Esophagus squamous epithelium (tissue), 4 donors: ENCODE measurements around the gene WAPL.

Experiments
- POLR2A ChIP-seq, 4 donors: fragments of 450-650 bp; IDR thresholded peaks; one replicate each; pipeline ENCODE4 v1.6.1; 2017; ENCODE audit warnings: antibody characterized with exemption in 4 of 4, mild to moderate bottlenecking in 4 of 4, moderate library complexity in 3 of 4
- TF ChIP-seq, protein P1 (sequence below), 6 experiments: fragments of 450-650 bp in 4 of 6; fragments of 200-600 bp in 2 of 6; sonication (generic) in 2 of 6; IDR thresholded peaks; one replicate each; pipeline ENCODE4 v1.5.1; 2016 to 2019; ENCODE audit warnings: antibody characterized with exemption in 6 of 6, mild to moderate bottlenecking in 4 of 6, moderate library complexity in 4 of 6

DNA sequence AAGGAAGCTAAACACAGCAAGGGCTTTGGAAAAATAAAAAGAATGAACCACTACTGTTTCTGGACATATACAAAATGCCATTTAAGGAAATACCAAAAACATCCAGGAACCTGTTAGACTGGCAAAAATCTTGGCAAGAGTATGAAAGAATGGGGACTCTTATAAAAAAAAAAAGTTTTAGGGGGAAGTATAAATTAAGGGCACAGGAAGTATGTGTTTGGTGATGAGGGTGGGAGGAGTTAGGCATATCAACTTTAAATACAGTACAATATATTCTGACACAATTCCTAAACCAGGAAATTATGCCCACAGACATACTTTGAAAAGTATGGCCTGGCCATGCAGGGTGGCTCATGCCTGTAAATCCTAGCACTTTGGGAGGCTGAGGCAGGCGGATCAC lies 74.2 kb downstream of the WAPL start:
- TF ChIP-seq, protein P1, sequence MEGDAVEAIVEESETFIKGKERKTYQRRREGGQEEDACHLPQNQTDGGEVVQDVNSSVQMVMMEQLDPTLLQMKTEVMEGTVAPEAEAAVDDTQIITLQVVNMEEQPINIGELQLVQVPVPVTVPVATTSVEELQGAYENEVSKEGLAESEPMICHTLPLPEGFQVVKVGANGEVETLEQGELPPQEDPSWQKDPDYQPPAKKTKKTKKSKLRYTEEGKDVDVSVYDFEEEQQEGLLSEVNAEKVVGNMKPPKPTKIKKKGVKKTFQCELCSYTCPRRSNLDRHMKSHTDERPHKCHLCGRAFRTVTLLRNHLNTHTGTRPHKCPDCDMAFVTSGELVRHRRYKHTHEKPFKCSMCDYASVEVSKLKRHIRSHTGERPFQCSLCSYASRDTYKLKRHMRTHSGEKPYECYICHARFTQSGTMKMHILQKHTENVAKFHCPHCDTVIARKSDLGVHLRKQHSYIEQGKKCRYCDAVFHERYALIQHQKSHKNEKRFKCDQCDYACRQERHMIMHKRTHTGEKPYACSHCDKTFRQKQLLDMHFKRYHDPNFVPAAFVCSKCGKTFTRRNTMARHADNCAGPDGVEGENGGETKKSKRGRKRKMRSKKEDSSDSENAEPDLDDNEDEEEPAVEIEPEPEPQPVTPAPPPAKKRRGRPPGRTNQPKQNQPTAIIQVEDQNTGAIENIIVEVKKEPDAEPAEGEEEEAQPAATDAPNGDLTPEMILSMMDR (IDR thresholded peaks at IDR 0.05) = no peak
- TF ChIP-seq POLR2A (IDR thresholded peaks at IDR 0.05) = no peak
